Measurements from ENCODE around the gene TAF5. TPM values are rescaled to one million over a fixed set of nuclear protein-coding genes. Genes with fewer than 3 reads are reported as not detected.

Gene TAF5
- total and polyA plus RNA-seq, 7 donors: 2.9 to 5.2 (median 3.8) TPM

DNA sequence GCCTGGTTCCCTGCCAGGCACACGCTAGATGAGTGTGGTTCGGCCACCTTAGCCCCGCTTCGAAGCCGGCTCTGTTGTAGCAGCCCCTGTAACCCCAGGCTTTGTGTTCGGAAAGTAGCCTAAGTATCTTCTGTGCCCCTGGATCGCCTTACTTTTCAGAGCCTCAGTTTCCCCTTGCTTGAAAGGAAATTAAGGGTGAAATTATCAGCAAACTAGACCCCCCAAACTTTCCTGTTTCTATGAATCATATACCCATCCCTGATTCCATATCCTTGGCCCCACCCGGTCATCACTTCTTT, 29.0 kb downstream of the TAF5 start:
- Histone ChIP-seq H3K36me3 (ENCODE audit: insufficient read depth in 1 of 2, low read depth in 1 of 2) (peaks cover 13 to 62% of the 10 kb centered on the region in 2 donors), H3K27me3 (ENCODE audit: insufficient read depth in 3 of 3, low read length in 2 of 3) (no peaks in the 10 kb centered on the region), H3K27ac (peak overlapping the region; percentile 93), H3K4me1 (peaks cover 31% of the 10 kb centered on the region), H3K4me3 (peak overlapping the region; percentile 77), H3K9me3 (no peaks in the 10 kb centered on the region)
- no peak for TF ChIP-seq CTCF (IDR thresholded peaks at IDR 0.05)
- DNase-seq (no peak), ATAC-seq (peak in 1 of 4 donors; percentile 16)
- WGBS, 3 donors: 0 to 1% (median 1%) methylated on average over 8 of the region's 8 CpGs
- intact Hi-C loops (cut with DNase I): no loop called here

DNA sequence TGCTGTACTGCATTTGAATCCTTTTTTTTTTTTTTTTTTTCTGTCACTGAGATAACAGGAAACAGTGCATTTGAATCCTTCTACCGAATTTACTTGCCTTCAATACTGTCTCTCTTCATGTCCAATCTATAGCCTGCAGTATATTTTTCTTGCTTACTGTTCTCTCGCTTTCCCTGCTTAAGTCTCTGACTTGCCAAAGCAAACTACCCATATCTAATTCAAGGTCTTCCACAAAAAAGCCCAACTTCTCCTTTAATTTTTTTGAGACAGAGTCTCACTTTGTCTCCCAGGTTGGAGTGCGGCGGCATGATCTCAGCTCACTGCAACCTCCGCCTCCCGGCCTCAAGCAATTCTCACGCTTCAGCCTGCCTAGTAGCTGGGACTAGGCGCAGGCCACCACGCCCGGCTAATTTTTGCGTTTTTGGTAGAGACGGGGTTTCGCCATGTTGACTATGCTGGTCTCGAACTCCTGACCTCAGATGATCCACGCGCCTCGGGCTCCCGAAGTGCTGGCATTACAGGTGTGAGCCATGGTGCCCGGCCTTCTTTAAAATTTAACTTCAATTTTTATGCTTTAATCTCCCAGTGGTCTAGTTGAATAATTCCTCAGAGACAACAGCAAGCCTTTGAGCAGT, 29.5 kb downstream of the TAF5 start:
- peaks cover 31% of the 10 kb centered on the region for H3K4me1 ChIP-seq
- intact Hi-C loops (cut with DNase I): no loop called here
- H3K27ac ChIP-seq: peak overlapping the region; percentile 93
- no peaks in the 10 kb centered on the region for H3K9me3 ChIP-seq
- DNase-seq (peak in 1 of 2 donors; percentile 53), ATAC-seq (no peak)
- H3K36me3 ChIP-seq (ENCODE audit: insufficient read depth in 1 of 2, low read depth in 1 of 2): peaks cover 13 to 62% of the 10 kb centered on the region in 2 donors
- WGBS, 3 donors: 49 to 60% (median 55%) methylated on average over 19 of the region's 19 CpGs
- peak overlapping the region; percentile 77 for H3K4me3 ChIP-seq
- no peaks in the 10 kb centered on the region for H3K27me3 ChIP-seq (ENCODE audit: insufficient read depth in 3 of 3, low read length in 2 of 3)
- TF ChIP-seq CTCF (IDR thresholded peaks at IDR 0.05): no peak

DNA sequence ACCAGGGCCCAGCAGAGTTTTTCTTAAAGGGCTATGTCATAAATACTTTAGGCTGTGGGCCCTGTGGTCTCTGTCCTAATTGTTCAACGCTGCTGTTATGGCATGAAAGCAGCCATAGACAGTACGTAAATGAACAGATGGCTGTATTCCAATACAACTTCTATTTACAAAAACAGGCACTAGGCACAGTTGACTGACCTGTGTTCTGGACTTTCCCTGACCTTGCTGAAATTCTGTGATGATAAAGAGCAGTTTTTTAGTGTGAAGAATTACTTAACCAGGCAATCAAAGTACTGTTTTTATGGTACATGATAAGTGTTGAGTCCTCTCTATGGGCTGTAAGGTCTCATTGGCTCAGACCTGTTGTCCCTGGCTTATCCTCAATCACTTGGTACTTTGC, 45.8 kb downstream of the TAF5 start:
- no peaks in the 10 kb centered on the region for H3K27me3 ChIP-seq (ENCODE audit: insufficient read depth in 3 of 3, low read length in 2 of 3)
- no peak overlapping the region for H3K27ac ChIP-seq
- no peak for ATAC-seq
- no peak for TF ChIP-seq CTCF (IDR thresholded peaks at IDR 0.05)
- H3K36me3 ChIP-seq (ENCODE audit: insufficient read depth in 1 of 2, low read depth in 1 of 2): peaks cover 36 to 100% of the 10 kb centered on the region in 2 donors
- H3K9me3 ChIP-seq: no peaks in the 10 kb centered on the region
- intact Hi-C loops (cut with DNase I): loop anchor here (10.0 kb wide), 1 partner anchor 271 kb away; no protein-coding TSS in a partner anchor
- no peak overlapping the region for H3K4me3 ChIP-seq
- H3K4me1 ChIP-seq: no peaks in the 10 kb centered on the region
- WGBS, 3 donors: 88 to 97% (median 90%) methylated on average over 2 of the region's 2 CpGs
- DNase-seq: no peak

GRCh38 chr10:103415581-103415980, 47.8 kb downstream of the TAF5 start:
- Histone ChIP-seq H3K27ac (no peak overlapping the region), H3K4me3 (no peak overlapping the region), H3K9me3 (no peaks in the 10 kb centered on the region), H3K36me3 (ENCODE audit: insufficient read depth in 1 of 2, low read depth in 1 of 2) (peaks cover 40 to 100% of the 10 kb centered on the region in 2 donors), H3K27me3 (ENCODE audit: insufficient read depth in 3 of 3, low read length in 2 of 3) (no peaks in the 10 kb centered on the region), H3K4me1 (no peaks in the 10 kb centered on the region)
- WGBS, 3 donors: 62 to 74% (median 65%) methylated on average over 8 of the region's 8 CpGs
- ATAC-seq: peak in 1 of 4 donors; percentile 38
- intact Hi-C loops (cut with DNase I): loop anchor here (5.0 to 10.0 kb wide), 3 partner anchors 67 to 269 kb away; no protein-coding TSS in a partner anchor
- TF ChIP-seq CTCF (IDR thresholded peaks at IDR 0.05): no peak
- no peak for DNase-seq
